GM18858 (cell line): ENCODE results near the gene PHIP.

Source experiments
- ATAC-seq: cut with Tn5 transposase; IDR thresholded peaks from one replicate; pipeline ENCODE4 v1.9.1; 2021; ENCODE audit not compliant: unreplicated experiment

The PHIP gene

GRCh38 chr6:79071547-79071946 is 6.5 kb downstream of the PHIP start:
- peak; percentile 32 for ATAC-seq

DNA sequence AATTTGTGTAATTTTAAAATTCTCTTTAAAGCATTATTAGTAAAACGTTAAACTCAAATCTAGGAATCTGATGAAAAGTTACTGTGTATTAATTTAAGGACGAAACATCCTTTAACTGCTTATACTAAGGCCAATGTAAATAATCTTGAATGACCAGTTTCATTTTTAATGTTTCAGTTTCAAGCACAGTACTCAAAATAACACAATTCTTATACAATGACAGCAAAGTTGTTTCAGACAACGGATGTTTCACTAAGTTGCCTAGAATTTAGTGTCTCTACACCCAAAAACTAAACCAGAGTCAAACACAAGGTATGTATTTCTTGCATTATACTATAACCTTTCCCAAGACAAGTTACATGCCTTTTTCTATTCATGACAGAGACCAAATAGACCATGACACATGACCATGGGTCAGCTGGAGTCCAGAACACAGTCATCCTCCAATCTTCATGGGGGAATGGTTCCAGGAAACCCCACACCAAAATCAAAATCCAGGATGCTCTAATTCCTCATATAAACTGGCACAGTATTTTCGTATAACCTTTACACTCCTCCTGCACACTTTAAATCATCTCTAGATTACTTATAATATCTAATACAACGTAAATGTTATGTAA is 7.7 kb downstream of the PHIP start:
- ATAC-seq, result peak; percentile 70

DNA sequence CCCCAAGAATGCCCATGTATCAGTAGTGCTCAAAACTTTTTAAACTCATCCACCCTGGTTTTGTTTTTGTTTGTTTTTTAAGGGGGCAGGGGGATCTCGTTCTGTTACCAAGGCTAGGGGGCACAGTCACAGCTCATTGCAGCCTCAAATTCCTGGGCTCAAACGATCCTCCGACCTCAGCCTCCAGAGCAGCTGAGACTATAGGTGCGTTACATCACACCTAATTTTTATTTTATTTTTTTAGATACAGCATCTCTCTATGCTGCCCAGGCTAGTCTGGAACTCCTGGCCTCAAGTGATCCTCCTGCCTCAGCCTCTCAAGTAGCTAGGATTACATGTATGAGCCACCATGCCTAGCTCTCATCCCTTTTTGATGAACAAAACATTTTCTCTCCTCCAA is 11.2 kb downstream of the PHIP start:
- no peak for ATAC-seq

- ATAC-seq, result no peak
Observed at GRCh38 chr6:79066330-79066729, 11.7 kb downstream of the PHIP start.

GRCh38 chr6:79065232-79065631 is 12.8 kb downstream of the PHIP start:
- ATAC-seq, result no peak

- peak; percentile 68 for ATAC-seq
Observed at GRCh38 chr6:79064635-79065034, 13.4 kb downstream of the PHIP start.

DNA sequence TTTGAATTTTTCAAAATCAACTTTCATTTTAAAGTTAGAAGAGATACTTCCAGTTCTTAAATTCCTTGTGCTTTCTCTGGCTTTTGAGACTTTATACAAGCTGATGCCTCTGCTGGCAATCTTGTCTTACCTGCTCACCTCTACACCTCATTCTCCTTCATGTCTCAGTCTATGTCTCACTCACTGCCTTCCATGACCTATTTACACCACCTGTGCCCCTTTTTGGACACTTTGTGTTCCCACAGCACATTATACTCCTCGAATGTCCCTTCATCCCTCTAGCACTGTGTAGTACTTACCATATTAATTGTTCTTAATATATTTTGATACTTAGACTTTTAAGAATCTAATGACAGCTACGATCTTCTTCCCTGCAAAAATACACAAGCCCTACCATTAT is 15.3 kb downstream of the PHIP start:
- no peak for ATAC-seq

DNA sequence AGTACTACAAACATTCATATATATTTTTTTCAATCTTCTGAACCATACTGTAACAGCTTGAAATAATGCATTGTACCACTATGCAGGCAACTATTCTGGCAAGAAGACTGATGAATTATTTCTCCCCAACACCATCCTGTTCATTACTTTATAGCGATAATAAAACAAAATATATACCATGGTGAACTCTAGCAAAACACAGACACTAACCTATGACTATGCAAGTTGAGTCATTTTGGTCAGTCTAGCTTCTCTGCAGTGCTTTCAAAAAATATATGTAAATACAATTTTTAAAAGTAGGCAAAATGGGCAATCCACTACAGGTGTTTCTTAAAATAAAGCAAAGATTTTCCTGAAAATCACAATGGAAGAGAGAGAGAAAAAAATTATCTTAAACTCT is 20.3 kb downstream of the PHIP start:
- ATAC-seq, result no peak

- no peak for ATAC-seq
Observed at GRCh38 chr6:79056226-79056625, 21.8 kb downstream of the PHIP start.

DNA sequence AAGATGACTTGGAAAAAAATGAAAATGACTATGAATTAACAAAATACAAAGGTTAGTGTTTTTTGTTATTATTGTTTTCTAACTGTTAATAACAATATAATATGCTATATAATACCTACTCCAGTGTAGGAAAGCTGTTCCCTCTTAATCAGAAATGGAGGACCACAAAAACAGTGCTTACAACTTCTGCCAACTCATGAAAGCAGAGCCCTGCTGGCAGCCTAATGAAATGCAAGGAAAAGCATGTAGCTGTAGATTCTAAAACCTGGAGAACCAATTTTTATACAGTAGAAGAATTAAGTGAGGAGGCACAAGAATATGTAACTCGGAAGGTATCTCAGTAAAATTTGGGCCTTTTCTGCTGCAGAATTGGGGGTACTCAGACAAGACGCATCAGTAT is 29.4 kb downstream of the PHIP start:
- no peak for ATAC-seq

DNA sequence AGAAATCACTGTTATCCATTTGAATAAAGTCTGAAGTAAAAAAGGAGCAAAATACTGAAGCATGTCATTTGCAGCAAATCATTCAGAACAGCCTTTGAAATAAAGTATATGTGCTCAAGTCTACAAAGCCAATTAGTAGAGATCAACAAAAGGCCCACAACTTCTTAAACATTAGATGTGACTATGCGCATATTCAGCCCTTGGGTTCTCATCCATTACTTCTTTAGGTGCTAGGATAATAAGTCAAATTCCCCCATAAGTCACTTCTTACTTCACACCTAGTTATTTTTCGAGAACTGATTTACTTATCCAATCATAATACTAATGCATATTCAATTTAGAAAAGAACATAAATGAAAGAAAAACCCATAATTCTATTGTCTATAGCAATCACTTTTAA is 31.0 kb downstream of the PHIP start:
- ATAC-seq, result no peak

DNA sequence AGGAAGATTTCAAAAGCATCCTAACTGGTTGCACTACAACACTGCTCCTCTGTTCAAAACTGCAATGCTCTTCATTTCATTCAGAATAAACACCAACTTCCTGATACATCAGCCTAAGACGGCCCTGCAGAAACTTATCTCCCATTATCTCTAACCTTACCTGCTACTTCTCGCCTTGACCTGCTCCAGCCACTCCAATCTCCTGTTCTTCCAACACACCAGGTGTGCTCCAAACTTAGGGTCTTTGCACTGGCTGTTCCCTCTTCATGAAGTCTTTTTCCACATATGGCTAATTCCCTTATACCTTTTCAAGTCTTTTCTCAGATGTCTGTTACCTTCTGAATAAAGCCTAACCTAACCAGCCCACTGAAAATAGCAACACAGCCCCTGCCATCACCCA is 32.1 kb downstream of the PHIP start:
- ATAC-seq, result no peak

DNA sequence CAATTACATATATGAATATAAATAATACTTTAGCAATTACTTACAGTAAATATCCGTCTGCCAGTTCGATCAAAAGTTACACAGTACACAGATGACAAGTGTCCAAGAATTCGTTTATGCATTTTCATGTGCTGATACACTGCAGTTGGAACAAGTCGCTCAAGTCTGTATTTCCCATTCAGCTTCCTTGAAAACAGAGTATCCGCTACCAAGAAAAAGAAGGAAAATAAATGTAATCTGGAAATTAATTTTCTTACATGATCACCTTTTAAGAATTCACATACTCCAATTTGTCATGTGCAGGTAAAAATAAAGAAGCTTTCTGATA is 35.3 kb downstream of the PHIP start:
- ATAC-seq, result no peak

DNA sequence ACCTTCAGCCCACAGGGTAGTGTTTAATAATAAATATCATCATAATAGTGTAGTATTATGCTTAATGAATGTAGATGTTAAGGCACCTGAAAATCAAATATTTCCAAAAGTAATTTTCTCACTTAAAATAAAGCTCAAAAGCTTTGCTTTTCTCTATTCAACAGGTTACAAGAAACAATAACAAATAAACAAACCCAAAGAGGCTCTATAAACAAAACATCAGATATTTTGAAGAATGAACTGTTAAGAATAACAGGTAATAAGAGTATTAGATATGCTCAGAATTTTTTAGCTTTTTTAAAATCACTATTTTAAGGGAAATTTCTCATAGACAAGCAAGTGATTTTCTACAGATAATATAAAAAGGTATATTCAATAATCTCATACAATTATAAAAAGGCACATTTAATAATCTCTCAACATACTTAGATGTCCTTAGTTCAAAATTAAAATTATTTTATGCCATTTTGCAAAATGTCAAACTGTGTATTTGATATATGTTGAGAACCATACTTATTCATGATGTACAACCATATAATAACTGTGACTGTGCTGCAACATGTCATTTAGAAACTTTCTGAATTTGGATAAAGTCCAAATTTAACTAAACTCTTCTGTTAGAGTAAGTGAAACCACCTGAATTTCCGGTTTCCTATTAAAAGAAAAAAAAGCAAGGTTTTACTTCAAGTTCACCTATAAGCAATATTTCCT is 35.8 kb downstream of the PHIP start:
- peak; percentile 81 for ATAC-seq

- ATAC-seq, result peak; percentile 62
Observed at GRCh38 chr6:79040083-79040482, 38.0 kb downstream of the PHIP start.

- ATAC-seq, result no peak
Observed at GRCh38 chr6:79038061-79038460, 40.0 kb downstream of the PHIP start.

- peak; percentile 58 for ATAC-seq
Observed at GRCh38 chr6:79034865-79035264, 43.2 kb downstream of the PHIP start.

DNA sequence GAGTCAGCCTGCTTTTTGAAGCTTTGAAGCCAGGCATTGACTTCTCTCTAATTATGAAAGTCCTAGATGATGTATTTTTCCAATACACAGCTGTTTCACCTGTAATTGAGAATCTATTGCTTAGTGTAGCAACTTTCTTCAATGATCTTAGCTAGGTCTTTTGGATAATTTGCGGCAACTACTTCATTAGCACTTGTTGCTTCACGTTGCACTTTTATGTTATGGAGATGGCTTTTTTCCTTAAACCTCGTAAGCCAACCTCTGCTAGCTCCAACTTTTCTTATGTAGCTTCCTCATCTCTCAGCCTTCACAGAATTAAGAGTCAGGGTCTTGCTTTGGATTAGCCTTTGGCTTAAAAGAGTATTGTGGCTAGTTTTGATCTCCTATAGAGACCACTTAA is 44.8 kb downstream of the PHIP start:
- no peak for ATAC-seq

- no peak for ATAC-seq
Observed at GRCh38 chr6:79031821-79032590, 46.0 kb downstream of the PHIP start.

- no peak for ATAC-seq
Observed at GRCh38 chr6:79030511-79030910, 47.5 kb downstream of the PHIP start.

DNA sequence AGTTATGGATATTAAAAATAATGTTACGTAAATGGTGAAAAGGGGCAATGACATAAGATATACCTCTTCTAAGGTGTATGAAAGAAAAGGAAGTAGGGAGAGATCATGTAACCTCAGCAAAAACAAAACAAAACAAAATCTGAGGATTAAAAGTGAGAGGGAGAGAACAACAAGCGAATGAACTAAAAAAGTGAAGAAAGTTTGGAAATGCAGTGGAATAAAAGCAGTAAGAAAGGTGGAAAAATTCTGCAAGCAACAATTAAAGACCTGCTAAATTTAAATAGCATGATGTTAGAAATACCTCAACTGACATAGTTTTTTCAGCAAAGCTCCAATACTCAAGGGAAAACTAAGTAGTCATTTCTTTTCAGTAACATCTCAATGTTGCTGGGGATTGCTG is 48.0 kb downstream of the PHIP start:
- no peak for ATAC-seq

GRCh38 chr6:79028641-79029314 is 49.3 kb downstream of the PHIP start:
- ATAC-seq, result no peak
